Stimulated activated CD4-positive, alpha-beta T cell treated with anti-CD3 and anti-CD28 coated beads, Interleukin-12 subunit alpha, Interleukin-12 subunit beta, amount 100 ng/mL, for 4 hours (primary cell): ENCODE results near the gene CHD6.

ENCODE experiments used
- DNase-seq: peaks from one replicate; pipeline ENCODE4 v3.0.0-alpha.2; 2020

Gene CHD6, protein sequence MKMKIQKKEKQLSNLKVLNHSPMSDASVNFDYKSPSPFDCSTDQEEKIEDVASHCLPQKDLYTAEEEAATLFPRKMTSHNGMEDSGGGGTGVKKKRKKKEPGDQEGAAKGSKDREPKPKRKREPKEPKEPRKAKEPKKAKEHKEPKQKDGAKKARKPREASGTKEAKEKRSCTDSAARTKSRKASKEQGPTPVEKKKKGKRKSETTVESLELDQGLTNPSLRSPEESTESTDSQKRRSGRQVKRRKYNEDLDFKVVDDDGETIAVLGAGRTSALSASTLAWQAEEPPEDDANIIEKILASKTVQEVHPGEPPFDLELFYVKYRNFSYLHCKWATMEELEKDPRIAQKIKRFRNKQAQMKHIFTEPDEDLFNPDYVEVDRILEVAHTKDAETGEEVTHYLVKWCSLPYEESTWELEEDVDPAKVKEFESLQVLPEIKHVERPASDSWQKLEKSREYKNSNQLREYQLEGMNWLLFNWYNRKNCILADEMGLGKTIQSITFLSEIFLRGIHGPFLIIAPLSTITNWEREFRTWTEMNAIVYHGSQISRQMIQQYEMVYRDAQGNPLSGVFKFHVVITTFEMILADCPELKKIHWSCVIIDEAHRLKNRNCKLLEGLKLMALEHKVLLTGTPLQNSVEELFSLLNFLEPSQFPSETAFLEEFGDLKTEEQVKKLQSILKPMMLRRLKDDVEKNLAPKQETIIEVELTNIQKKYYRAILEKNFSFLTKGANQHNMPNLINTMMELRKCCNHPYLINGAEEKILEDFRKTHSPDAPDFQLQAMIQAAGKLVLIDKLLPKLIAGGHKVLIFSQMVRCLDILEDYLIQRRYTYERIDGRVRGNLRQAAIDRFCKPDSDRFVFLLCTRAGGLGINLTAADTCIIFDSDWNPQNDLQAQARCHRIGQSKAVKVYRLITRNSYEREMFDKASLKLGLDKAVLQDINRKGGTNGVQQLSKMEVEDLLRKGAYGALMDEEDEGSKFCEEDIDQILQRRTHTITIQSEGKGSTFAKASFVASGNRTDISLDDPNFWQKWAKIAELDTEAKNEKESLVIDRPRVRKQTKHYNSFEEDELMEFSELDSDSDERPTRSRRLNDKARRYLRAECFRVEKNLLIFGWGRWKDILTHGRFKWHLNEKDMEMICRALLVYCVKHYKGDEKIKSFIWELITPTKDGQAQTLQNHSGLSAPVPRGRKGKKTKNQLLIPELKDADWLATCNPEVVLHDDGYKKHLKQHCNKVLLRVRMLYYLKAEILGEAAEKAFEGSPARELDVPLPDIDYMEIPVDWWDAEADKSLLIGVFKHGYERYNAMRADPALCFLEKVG (N-terminal part only)

GRCh38 chr20:41617902-41618806, at the start of gene CHD6:
TSS of gene CHD6 (minus strand) at chr20:41618377. CDS start at chr20:41551337, 67,040 bp downstream.
- peak; percentile 98 for DNase-seq

DNA sequence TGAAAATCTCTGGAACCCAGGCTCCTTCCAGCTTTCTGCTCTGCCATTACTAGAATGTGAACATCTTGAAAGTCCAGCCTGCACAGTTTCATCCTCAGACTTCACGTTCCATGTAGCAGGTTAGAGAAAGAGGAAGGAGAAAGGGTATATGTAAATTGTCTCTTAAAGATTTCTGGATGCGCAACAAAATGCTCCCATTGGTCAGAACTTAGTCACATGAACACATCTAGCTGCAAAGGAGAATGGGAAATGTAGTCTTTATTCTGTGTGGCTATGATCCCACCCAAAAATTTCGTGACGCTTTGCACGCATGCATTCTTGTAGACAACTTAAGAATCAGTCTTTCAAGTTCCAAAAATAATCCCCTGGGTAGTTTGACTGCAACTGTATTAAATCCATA, 46.4 kb upstream of the CHD6 start:
- no peak for DNase-seq

DNA sequence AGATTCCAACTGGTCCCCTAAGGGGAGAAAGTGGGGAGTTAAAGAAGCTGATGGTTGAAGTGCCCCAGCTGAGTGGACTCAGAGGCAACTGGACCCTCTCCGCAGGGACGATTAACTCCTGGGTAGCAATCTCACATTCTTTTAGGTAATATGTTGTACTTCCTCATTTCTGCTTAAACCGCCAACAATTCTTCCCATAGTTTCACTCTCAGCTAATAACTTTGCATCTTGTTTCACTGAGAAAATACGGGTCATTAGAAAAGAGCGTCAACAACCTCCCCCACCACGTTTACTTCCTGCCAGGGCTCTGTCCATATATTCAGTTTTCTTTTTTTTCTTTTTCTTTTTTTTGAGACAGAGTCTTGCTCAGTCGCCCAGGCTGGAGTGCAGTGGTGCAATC, 39.5 kb upstream of the CHD6 start:
- DNase-seq: no peak

- DNase-seq: no peak
These were observed 37.9 kb upstream of the CHD6 start for GRCh38 chr20:41655962-41656618.

- DNase-seq: no peak
These were observed 36.7 kb upstream of the CHD6 start for GRCh38 chr20:41654884-41655283.

- no peak for DNase-seq
These were observed 36.1 kb upstream of the CHD6 start for GRCh38 chr20:41654292-41654691.

DNA sequence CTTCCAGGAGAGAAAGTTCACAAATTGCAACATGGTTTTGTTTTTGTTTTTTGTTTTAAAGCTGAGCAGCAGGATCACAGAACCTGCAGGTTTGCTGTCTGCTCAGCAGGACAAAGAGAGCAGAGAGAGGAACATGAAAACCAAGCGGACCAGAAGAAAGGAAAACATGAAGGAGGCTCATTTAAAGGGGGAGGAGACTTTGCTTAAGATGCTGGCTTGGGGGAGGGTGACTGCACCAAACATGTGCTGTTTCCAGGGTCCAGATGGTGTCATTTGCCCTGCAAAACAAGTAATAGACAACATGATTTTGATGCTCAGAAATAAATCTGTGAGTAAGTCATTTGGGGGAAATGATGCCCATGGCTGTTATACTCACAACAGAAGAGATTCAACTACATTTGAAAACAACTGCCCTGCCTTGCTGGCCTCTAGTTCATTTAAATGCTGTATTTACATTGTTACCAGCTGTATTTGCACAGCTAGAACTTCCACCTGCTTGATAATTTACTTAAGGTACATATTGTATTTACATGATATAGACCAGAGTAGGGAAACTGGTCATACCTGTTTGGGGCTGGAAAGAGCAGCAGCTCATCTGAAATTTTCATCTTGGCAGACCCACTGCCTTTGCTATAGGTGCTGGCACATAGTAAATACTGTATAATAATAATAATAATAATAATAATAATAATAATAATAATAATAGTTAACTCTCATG, 32.2 kb upstream of the CHD6 start:
- no peak for DNase-seq

DNA sequence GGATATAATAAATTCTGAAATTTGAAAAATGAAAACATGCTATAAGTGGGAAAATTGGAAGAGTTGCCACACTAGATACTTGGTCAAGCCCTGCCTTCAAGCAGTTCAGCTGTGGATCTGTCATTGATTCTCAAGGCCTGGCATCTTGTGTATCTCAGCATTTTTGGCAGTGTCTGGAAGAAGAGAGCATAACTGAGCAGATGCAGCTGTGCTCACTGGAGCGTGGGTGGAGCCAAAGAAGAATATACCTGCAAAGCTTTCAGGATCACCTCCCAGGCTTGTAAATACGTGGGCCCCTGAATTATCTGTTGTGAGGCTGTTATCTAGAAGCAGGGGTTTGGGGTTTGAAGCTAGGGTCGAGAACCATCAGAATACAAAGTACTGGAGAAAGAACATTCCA, 31.3 kb upstream of the CHD6 start:
- DNase-seq: no peak

DNA sequence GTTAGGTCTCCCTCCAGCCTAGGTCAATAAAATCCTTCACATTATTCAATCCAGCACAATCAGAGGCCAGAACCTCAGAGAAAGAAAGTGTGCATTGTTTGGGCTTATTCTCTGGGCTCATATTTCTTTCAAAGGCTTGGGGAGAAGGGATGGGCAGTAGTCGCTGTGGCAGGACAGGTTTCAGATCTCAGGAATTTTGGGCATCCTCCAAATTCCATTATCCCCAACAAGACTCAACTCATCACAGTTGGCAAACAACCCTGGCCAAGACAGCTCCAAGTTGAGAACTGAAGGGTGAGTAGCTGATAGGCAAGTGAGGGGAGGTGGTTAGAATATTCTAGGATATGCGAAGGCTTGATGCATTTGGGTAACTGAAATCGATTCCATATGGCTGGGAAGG, 27.2 kb upstream of the CHD6 start:
- DNase-seq: no peak

DNA sequence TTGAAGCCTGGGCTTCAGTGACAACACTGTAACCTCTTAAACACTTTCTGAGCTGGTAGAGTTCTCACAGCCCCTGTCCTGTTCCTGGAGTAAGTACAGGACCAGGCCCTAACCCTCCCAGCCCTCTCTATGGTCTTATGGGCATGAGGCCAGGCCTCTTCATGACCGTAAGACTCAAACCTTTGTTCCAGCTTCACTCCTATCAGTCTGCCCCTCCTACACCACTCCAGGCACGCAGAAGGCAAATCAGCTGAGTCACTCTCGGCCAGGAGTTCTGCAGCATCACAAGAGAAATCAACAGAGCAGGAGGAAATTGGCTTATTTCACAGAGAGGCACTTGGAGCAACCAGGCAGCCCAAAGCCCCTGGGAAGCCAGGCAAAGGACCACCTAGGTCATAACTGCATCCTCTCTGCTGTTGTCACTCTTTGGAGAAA, 25.3 kb upstream of the CHD6 start:
- no peak for DNase-seq

- no peak for DNase-seq
These were observed 21.5 kb upstream of the CHD6 start for GRCh38 chr20:41639630-41640029.

- DNase-seq: no peak
These were observed 20.3 kb upstream of the CHD6 start for GRCh38 chr20:41638456-41638855.

DNA sequence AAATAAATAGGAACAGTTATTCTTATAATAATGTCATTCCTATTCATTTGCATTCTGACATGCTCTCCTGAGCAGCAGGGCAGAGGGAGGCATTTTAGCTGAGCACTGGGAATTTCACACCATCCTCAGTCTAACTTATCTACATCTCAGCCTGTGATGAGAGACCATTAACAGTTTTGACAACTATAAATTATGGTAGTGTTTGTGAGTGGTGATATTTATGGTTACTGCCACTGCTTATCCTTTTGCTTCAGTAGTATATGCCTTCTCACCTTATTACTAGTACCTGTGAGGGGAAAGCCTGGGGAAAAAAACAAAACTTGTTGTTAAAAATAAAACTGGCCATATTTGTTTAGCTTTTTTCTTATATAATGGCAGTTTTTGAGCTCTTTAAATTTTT, 17.0 kb upstream of the CHD6 start:
- DNase-seq: no peak

GRCh38 chr20:41632896-41633295, 14.7 kb upstream of the CHD6 start:
- no peak for DNase-seq

DNA sequence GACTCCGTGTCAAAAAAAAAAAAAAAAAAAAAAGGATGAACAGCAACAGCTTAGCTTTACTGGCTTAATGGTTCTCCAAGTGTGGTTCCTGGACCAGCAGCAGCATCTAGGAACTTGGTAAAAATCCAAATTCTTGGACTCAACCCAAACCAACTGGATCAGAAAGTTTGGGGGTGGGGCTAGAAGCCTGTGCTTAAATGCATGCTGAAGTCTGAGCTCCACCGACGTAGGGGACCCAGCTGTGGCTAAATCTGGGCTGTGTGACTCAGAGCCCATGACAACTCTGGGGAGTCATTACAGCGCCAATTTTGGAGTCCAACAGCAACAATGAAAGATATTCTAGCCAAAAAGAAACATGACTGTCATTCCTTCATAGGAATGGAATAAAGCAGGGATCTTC, 13.6 kb upstream of the CHD6 start:
- no peak for DNase-seq

DNA sequence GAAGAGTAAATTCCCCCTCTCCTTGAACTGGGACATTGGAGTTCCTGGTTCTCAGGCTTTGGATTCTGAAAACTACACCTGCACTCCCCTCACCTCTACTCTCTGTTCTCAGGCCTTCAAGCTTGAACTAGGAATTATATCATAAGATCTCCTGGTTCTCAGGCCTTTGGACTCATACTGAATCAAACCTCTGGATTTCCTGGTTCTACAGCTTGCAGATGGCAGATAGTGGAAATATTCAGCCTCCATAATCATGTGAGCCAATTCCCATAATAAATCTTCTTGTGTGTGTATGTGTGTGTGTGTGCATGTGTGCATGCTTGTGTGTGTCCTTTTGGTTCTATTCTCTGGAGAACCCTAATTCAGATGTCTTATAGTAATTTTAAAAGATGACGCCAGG, 12.7 kb upstream of the CHD6 start:
- no peak for DNase-seq

DNA sequence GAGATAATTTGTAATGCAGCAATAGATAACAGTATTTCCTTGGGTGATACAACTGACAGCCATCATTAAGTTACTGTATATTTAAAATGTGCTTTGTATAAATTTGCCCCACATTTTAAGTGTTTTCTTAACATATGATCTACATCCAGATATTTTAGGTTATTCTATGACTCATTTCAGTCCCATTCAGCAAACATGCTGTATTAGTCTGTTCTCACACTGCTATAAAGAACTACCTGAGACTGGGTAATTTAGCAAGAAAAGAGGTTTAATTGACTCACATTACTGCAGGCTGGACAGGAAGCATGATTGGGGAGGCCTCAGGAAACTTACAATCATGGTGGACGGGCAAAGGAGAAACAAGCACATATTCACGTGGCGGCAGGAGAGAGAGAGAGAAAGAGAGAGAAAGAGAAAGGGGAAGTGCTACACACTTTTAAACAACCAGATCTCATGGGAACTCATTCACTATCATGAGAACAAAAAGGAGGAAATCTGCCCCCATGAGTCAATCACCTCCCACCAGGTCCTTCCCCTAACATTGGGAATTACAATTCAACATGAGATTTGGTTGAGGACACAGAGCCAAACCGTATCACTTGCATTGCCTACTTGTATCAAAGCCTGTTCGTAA, 9.6 kb upstream of the CHD6 start:
- no peak for DNase-seq

GRCh38 chr20:41627001-41627495, 8.9 kb upstream of the CHD6 start:
- no peak for DNase-seq

GRCh38 chr20:41623625-41624375, 5.6 kb upstream of the CHD6 start:
- no peak for DNase-seq
